Right lobe of liver (tissue), 6 donors: ENCODE data around the gene NOC2L. TPM values are rescaled to one million over a fixed set of nuclear protein-coding genes. Genes with fewer than 3 reads are reported as not detected.

Experiments used
- ATAC-seq, 4 donors: fragments of 200-7000 bp; cut with Tn5 transposase; one replicate each; pipeline ENCODE4 v1.9.1; 2020; ENCODE audit warnings: mild to moderate bottlenecking in 4 of 4, moderate library complexity in 4 of 4
- DNase-seq, 3 donors: peaks; one replicate each; pipeline ENCODE4 v3.0.0-alpha.2; 2020
- H3K27ac ChIP-seq, 3 donors: fragments of 200-600 bp; one replicate each; pipeline ENCODE4 v1.8.0; 2022
- H3K27me3 ChIP-seq, 2 donors: fragments of 200-600 bp; one replicate each; pipeline ENCODE4 v1.8.0; 2022
- H3K36me3 ChIP-seq, 4 donors: fragments of 200-600 bp; sonication (generic) in 1 of 4; one replicate each; pipeline versions ENCODE4 v1.5.1 to v1.8.0; 2017 to 2022; ENCODE audit warnings: control low read depth in 1 of 4
- H3K4me1 ChIP-seq, 4 donors: fragments of 200-600 bp; sonication (generic) in 1 of 4; one replicate each; pipeline versions ENCODE4 v1.5.1 to v1.8.0; 2017 to 2022; ENCODE audit warnings: control low read depth in 1 of 4
- H3K4me3 ChIP-seq, 3 donors: fragments of 200-600 bp; one replicate each; pipeline ENCODE4 v1.8.0; 2022
- H3K9me3 ChIP-seq, 4 donors: fragments of 200-600 bp; sonication (generic) in 1 of 4; one replicate each; pipeline versions ENCODE4 v1.5.1 to v1.8.0; 2017 to 2022; ENCODE audit warnings: control low read depth in 1 of 4
- CTCF ChIP-seq, 4 donors: fragments of 200-600 bp in 3 of 4; fragments of 450-650 bp in 1 of 4; IDR thresholded peaks; one replicate each; pipeline versions ENCODE4 v1.5.1 to v1.8.0; 2016 to 2022; ENCODE audit warnings: antibody characterized with exemption in 4 of 4, mild to moderate bottlenecking in 2 of 4
- POLR2A ChIP-seq: fragments of 450-650 bp; IDR thresholded peaks from one replicate; pipeline ENCODE4 v1.6.1; 2017; ENCODE audit warnings: antibody characterized with exemption, mild to moderate bottlenecking
- WGBS: methylation state at CpG from one replicate; pipeline ENCODE4 v1.1.6; 2018; ENCODE audit warnings: low coverage, low lambda C conversion rate; ENCODE audit not compliant: insufficient coverage; ENCODE audit errors: missing lambda C conversion rate; 5-methylcytosine and 5-hydroxymethylcytosine counted together
- intact Hi-C, 2 donors: fragments of 100-400 bp; cut with DNase I; formaldehyde crosslinking; loops; one replicate each; pipeline versions ENCODE4 v1.11.2 to v1.14.1; 2022
- total RNA-seq, 6 experiments: library from RNA; depleted of rRNA in 2 of 6; stranded (reverse); fragments of >200 nt in 2 of 6; fragmentation: NEBNext Ultra II Directional in 3 of 6; extraction: Animal tissue kit (Norgen Biotek cat#: 25700) in 3 of 6; gene quantifications; one replicate each; pipeline versions ENCODE4 v1.1.0 to v1.2.4, GENCODE V29; 2016 to 2023
- donor health status: DM: no; HTN: yes; CAD: no.
- donor health status: DM: no; HTN: no; CAD: no.
- donor health status: DM: no; HTN: no; CAD: no.
- donor health status: DM: no; HTN: yes; CAD: no.
- donor health status: DM: no; HTN: yes; CAD: no.

The NOC2L gene
- total RNA-seq, 6 experiments from 2014 or later = 28.9 to 36.8 (median 30.2) TPM

- intact Hi-C loops = no loop called here
- H3K9me3 ChIP-seq = no peaks in the 10 kb centered on the region
- no peaks in the 10 kb centered on the region for H3K36me3 ChIP-seq
- WGBS = 19% methylated on average over 9 of the region's 20 CpGs
- peak in 3 of 4 donors; percentile 31 to 41 (median 32) for ATAC-seq
- TF ChIP-seq POLR2A = no peak
- TF ChIP-seq CTCF (IDR thresholded peaks at IDR 0.05) = no peak
- H3K27ac ChIP-seq = no peak overlapping the region
- H3K4me3 ChIP-seq = no peak overlapping the region
- no peaks in the 10 kb centered on the region for H3K4me1 ChIP-seq
- H3K27me3 ChIP-seq = no peaks in the 10 kb centered on the region
- DNase-seq = peak in 2 of 3 donors; percentile 50 to 51
These were observed 52.2 kb downstream of the NOC2L start for GRCh38 chr1:906600-907420.

- Histone ChIP-seq H3K9me3 (no peaks in the 10 kb centered on the region), H3K27ac (no peak overlapping the region), H3K36me3 (no peaks in the 10 kb centered on the region), H3K4me1 (no peaks in the 10 kb centered on the region), H3K4me3 (no peak overlapping the region), H3K27me3 (no peaks in the 10 kb centered on the region)
- intact Hi-C loops = no loop called here
- ATAC-seq = no peak
- DNase-seq = peak in 2 of 3 donors; percentile 51 to 52
- 64% methylated on average over 5 of the region's 13 CpGs for WGBS
- no peak for TF ChIP-seq CTCF (IDR thresholded peaks at IDR 0.05)
- no peak for TF ChIP-seq POLR2A
These were observed 53.1 kb downstream of the NOC2L start for GRCh38 chr1:905811-906599.

- intact Hi-C loops = no loop called here
- ATAC-seq = peak; percentile 36 to 52 (median 42)
These were observed 53.8 kb downstream of the NOC2L start for GRCh38 chr1:905071-905749.

More at GRCh38 chr1:905071-905749, 53.8 kb downstream of the NOC2L start:
- TF ChIP-seq POLR2A (no peak), CTCF (IDR thresholded peaks at IDR 0.05) (no peak)
- 12% methylated on average over 27 of the region's 49 CpGs for WGBS
- no peaks in the 10 kb centered on the region for H3K36me3 ChIP-seq
- DNase-seq = peak in 2 of 3 donors; percentile 59 to 63
- no peak overlapping the region for H3K27ac ChIP-seq
- H3K4me3 ChIP-seq = no peak overlapping the region
- H3K27me3 ChIP-seq = no peaks in the 10 kb centered on the region
- no peaks in the 10 kb centered on the region for H3K9me3 ChIP-seq
- no peaks in the 10 kb centered on the region for H3K4me1 ChIP-seq
